Posterior cingulate gyrus (tissue), 11 donors: ENCODE measurements around the gene PPIL6.
"Not testable (repeated sequence)": the region's sequence is repeated elsewhere in the genome, so short reads cannot be mapped to it uniquely, and the experiment has no call there.

ENCODE experiments used
- DNase-seq, 10 donors: peaks; one replicate each; pipeline versions ENCODE4 v3.0.0 to v3.0.0-alpha.2; 2020 to 2021; ENCODE audit warnings: mixed read lengths in 3 of 10
- intact Hi-C: fragments of 100-400 bp; cut with DNase I; formaldehyde crosslinking; loops from one replicate; pipeline ENCODE4 v1.15.1; 2023

The PPIL6 gene

GRCh38 chr6:109373762-109374161 lies 66.7 kb downstream of the PPIL6 start:
- intact Hi-C loops: no loop called here
- no peak for DNase-seq

DNA sequence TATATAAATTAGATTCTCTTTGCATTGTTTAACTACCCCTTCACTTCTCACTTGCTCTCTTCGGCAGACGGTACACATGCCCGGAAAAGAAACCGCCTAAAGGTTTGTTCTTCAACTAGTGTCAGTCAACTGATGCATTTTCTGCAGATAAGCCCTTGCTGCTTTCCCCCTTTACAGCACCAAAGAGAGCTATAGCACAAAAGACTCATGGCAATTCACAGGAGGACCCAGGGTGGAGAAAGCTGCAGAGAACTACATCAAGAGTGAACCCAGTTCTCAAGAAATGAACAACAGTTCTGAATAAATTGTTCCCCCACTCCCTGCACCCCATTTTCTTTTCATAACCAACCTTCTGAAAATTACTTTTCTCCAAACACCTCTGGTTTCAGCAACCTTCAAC lies 67.1 kb downstream of the PPIL6 start:
- intact Hi-C loops: no loop called here
- DNase-seq: no peak

DNA sequence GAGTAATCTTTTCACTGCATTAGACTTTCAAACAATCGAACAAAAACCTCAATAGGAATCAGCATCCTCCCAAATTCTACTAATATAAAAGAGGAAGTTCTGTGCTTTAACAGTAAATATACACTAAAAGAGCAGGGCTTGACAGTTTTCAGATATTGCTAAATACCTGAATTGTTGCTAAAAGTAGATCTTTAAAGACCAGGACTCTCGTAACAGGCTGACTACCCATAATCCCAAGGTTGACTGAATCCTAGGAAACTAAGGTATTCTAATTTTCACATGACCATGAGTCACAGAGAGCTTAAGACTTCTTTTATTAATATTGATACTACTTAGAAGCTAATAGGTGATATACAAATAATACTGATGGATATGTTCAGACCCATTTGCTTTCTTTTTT lies 68.3 kb downstream of the PPIL6 start:
- intact Hi-C loops: no loop called here
- no peak for DNase-seq

DNA sequence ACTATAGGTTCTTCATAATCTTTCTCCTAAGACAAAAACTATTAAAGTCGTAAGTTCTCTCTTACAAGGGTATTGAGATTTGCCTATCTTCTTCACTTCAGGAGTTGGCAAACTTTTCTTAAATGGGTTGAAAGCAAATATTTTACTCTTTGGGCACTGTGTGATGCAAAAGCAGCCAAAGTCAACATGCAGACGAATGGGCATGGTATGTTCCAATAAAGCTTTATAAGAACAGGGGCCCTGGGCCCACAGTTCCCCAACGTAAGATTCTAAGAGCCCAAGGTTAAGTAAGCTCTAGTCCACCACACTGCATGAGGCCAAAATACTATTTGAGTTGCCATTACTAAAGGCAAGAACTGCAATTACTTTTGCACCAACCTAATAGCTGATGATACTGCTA lies 69.6 kb downstream of the PPIL6 start:
- intact Hi-C loops: no loop called here
- DNase-seq: no peak

GRCh38 chr6:109370336-109370735 lies 70.1 kb downstream of the PPIL6 start:
- DNase-seq: no peak
- intact Hi-C loops: no loop called here

- intact Hi-C loops: no loop called here
- no peak for DNase-seq
Observed at GRCh38 chr6:109369728-109370127, 70.7 kb downstream of the PPIL6 start.

DNA sequence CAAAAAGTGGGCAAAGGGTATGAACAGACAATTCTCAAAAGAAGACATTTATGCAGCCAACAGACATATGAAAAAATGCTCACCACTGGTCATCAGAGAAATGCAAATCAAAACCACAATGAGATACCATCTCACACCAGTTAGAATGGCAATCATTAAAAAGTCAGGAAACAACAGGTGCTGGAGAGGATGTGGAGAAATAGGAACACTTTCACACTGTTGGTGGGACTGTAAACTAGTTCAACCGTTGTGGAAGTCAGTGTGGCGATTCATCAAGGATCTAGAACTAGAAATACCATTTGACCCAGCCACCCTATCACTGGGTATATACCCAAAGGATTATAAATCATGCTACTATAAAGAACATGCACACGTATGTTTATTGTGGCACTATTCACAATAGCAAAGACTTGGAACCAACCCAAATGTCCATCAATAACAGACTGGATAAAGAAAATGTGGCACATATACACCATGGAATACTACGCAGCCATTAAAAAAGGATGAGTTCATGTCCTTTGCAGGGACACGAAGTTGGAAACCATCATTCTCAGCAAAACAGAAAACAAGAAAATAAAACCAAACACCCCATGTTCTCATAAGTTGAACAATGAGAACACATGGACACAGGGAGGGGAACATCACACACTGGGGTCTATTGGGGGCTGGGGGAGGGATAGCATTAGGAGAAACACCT lies 75.9 kb downstream of the PPIL6 start:
- not testable (repeated sequence) for DNase-seq

DNA sequence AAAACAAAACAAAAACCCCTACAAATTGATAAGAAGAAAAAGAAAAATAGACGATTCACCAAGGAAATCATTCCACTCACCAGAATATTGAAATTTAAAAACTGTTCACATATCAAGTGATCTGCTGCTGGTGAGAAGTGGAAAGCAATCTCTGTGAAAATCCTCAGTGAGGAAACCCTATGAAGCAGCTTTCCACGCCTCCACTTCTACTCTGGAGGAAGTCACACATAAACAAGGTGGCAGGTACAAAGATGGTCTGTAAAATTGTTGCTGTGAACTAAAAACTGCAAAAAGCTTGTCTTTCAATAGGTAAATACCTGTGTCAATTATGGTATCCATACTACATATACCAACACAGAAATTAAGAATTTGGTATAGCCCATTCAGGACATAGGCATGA lies 76.7 kb downstream of the PPIL6 start:
- intact Hi-C loops: no loop called here
- DNase-seq: no peak

More for the DNA sequence above, 75.9 kb downstream of the PPIL6 start:
- intact Hi-C loops: not testable (repeated sequence)

- intact Hi-C loops: no loop called here
- peak in 1 of 10 donors; percentile 73 for DNase-seq
Observed at GRCh38 chr6:109362102-109362884, 78.1 kb downstream of the PPIL6 start.

- intact Hi-C loops: no loop called here
- DNase-seq: no peak
Observed at GRCh38 chr6:109360791-109361190, 79.6 kb downstream of the PPIL6 start.

GRCh38 chr6:109360281-109360680 lies 80.1 kb downstream of the PPIL6 start:
- intact Hi-C loops: no loop called here
- DNase-seq: no peak

GRCh38 chr6:109359248-109359647 lies 81.2 kb downstream of the PPIL6 start:
- DNase-seq: no peak
- intact Hi-C loops: no loop called here

- intact Hi-C loops: no loop called here
- DNase-seq: no peak
Observed at GRCh38 chr6:109358204-109358603, 82.2 kb downstream of the PPIL6 start.

DNA sequence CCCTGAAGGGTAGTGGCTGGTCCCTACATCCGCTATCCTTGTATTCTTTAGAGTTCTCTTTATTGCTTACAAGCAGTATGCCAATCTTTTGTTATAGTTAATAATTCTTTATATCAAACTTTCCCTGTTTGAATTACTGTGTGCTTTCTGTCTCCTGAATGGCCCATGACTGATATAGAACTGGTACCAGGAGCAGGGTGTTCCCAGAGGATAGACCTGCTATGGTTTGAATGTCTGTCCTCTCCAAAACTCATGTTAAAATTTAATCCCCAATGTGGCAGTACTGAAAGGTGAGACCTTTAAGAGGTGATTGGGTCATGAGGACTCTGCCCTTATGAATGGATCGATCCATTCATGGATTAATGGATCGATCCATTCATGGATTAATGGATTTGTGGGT lies 84.2 kb downstream of the PPIL6 start:
- intact Hi-C loops: no loop called here
- no peak for DNase-seq

DNA sequence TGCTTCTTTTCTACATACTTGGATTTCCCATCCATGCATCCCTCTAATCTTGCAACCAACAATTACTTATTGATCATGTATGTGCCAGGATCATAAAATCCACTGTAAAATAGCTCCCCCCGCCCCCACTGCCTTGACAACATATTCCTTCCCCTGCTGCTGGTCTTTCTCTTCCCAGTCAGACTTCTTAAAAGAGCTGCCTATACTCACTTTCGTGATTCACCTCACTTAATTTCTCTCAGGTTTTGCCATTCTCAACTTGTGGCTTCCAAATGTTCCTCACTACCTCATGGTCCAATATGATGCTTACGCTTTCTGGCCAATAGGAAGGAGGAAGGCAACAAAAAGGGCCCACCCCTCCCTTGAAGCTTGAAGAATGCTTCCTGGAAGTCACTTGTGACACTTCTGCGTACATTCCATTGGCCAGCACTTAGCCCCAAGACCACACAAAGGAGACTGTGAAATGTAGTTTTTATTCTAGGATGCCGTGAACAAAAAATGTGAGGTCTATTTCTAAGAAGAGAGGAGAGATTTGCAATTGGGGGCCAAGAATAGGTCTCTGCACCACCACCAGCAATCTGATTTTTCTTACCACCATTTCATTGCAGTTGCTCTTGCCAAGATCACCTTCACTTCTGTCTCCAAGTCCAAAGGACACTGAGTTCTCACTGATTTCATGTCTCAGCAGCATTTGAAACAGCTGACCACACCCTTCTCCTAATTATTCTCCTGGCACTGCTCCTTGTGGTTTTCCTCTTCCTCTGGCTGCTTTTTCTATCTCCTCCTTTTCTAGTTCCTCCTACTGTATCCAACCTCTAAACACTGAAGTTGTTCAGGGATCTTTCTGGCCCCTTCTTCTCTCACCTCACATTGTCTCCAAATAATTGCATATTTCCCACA lies 88.9 kb downstream of the PPIL6 start:
- no peak for DNase-seq
- intact Hi-C loops: no loop called here

GRCh38 chr6:109349419-109349987 lies 90.9 kb downstream of the PPIL6 start:
- DNase-seq: no peak
- intact Hi-C loops: no loop called here

- DNase-seq: no peak
- intact Hi-C loops: no loop called here
Observed at GRCh38 chr6:109348226-109348625, 92.2 kb downstream of the PPIL6 start.

GRCh38 chr6:109347779-109348178 lies 92.6 kb downstream of the PPIL6 start:
- DNase-seq: no peak
- intact Hi-C loops: no loop called here

GRCh38 chr6:109345986-109346385 lies 94.4 kb downstream of the PPIL6 start:
- DNase-seq: no peak
- intact Hi-C loops: no loop called here

DNA sequence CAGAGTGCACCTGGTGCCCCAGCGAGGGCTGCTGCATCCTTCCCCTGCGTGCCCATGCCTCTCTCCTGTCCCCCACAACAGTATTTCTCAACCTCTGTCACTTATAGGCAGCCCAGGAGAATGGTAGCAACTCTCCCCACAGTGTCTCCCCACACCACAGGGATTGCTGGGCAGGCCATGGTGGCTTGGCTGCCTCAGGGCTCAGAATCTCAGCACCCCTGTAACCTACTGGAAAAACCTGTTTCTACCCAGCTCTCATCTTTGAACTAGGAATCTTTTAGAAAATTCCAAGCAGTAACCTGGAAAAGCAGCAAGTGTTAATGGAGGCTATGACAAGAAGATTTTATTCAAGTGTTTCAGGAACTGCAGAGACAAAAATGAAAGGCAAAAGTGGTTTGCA lies 96.2 kb downstream of the PPIL6 start:
- intact Hi-C loops: no loop called here
- no peak for DNase-seq

DNA sequence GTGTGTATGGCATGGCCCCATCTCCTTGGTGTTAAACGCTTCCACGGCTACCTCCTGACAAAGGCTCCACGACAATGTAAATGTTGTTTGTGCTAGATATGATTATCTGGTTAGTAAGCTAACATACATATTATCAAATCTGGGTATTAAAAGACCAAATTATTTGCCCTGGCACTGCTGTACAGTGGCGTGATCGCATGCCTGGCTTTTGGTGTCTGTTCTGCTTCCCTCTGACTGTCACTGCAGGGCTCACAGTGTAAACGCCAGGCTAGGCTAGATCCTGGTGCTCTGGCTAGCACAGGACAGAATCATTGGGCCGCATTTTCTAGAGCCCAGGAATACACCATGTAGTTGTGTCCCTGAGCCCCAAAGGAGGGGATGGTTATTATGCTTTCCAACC lies 96.9 kb downstream of the PPIL6 start:
- intact Hi-C loops: no loop called here

More for the DNA sequence above, 96.9 kb downstream of the PPIL6 start:
- DNase-seq: no peak
